Measurements from ENCODE around the gene FOXE1.

Gene FOXE1

GRCh38 chr9:97853056-97853843 lies at the start of gene FOXE1:
Gene FOXE1, plus strand, starts transcription at chr9:97853226. Its CDS starts 689 bp downstream, at chr9:97853915.
- TF ChIP-seq EZH2 (IDR thresholded peaks at IDR 0.05) (no peak), POLR2AphosphoS5 (IDR thresholded peaks at IDR 0.05; ENCODE audit: borderline replicate concordance, low read depth, low read length) (no peak), FOXP2 (optimal IDR thresholded peaks at IDR 0.05; ENCODE audit: control extremely low read depth, extremely low read length, insufficient read depth) (no peak)
- H3K4me3 ChIP-seq = peak within 1 kb of the TSS; percentile 64

GRCh38 chr9:97804059-97804365 lies 49.0 kb upstream of the FOXE1 start:
- no peak for DNase-seq (ENCODE audit: low read depth, low spot score)
- H3K4me3 ChIP-seq = peak overlapping the region; percentile 81
- no peak overlapping the region for H3K27ac ChIP-seq
- H3K9me3 ChIP-seq (ENCODE audit: low read depth, low read length) = no peaks in the 10 kb centered on the region
- no peaks in the 10 kb centered on the region for H3K36me3 ChIP-seq (ENCODE audit: insufficient read depth, low read length)
- H3K9ac ChIP-seq (ENCODE audit: insufficient read length) = no peak overlapping the region
- TF ChIP-seq POLR2AphosphoS5 (IDR thresholded peaks at IDR 0.05; ENCODE audit: borderline replicate concordance, low read depth, low read length) = no peak
- no peak for TF ChIP-seq EZH2 (IDR thresholded peaks at IDR 0.05)
- no peak for TF ChIP-seq FOXP2 (optimal IDR thresholded peaks at IDR 0.05; ENCODE audit: control extremely low read depth, extremely low read length, insufficient read depth)

More at GRCh38 chr9:97853056-97853843, at the start of gene FOXE1:
- Histone ChIP-seq H3K9ac (ENCODE audit: insufficient read length) (no peak within 1 kb of the TSS), H3K36me3 (ENCODE audit: insufficient read depth, low read length) (no peaks in the 10 kb centered on the region), H3K9me3 (ENCODE audit: low read depth, low read length) (no peaks in the 10 kb centered on the region), H3K27ac (no peak within 1 kb of the TSS)
- DNase-seq (ENCODE audit: low read depth, low spot score) = no peak

DNA sequence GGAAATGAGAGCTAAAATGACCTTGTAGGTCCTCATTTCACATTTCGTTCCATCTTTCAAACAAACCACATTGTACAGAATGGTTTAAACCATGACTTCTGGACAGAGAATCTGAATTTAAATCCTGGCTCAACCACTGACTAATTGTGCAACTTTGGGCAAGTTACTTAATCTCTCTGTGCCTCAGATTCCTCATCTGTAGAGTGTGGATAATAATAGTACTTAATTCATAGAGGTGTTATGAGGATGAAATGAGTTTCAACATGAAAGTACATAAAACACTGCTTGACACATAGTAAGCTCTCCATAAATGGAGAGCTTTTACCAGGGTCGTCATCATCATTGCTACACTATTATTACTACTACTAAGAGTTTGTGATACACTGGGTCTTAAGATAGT lies 46.3 kb upstream of the FOXE1 start:
- Histone ChIP-seq H3K27ac (no peak overlapping the region), H3K9me3 (ENCODE audit: low read depth, low read length) (no peaks in the 10 kb centered on the region), H3K36me3 (ENCODE audit: insufficient read depth, low read length) (no peaks in the 10 kb centered on the region), H3K9ac (ENCODE audit: insufficient read length) (no peak overlapping the region), H3K4me3 (no peak overlapping the region)
- TF ChIP-seq FOXP2 (optimal IDR thresholded peaks at IDR 0.05; ENCODE audit: control extremely low read depth, extremely low read length, insufficient read depth) = no peak
- TF ChIP-seq EZH2 (IDR thresholded peaks at IDR 0.05) = no peak
- no peak for TF ChIP-seq POLR2AphosphoS5 (IDR thresholded peaks at IDR 0.05; ENCODE audit: borderline replicate concordance, low read depth, low read length)
- no peak for DNase-seq (ENCODE audit: low read depth, low spot score)

DNA sequence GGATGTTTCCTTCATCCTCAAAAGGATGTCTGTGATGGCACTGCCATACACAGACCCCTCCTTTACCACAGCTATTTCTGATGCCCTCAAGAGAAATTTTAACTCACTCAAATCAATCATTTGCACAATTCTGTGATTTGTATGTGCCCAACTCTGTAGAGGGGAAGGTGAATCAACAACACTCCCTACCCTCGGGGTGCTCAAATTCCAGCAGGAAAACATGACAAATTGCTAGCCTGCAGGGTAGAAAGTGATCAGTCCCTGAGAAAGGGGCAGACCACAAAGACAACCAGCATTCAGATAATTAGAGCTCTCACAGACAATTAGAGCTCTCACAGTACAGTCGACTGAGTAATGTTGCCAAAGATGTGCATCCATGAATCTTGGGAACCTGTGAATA lies 45.3 kb upstream of the FOXE1 start:
- no peak overlapping the region for H3K4me3 ChIP-seq
- no peaks in the 10 kb centered on the region for H3K36me3 ChIP-seq (ENCODE audit: insufficient read depth, low read length)
- TF ChIP-seq FOXP2 (optimal IDR thresholded peaks at IDR 0.05; ENCODE audit: control extremely low read depth, extremely low read length, insufficient read depth) = no peak
- no peak for TF ChIP-seq POLR2AphosphoS5 (IDR thresholded peaks at IDR 0.05; ENCODE audit: borderline replicate concordance, low read depth, low read length)
- no peak for TF ChIP-seq EZH2 (IDR thresholded peaks at IDR 0.05)
- H3K27ac ChIP-seq = no peak overlapping the region
- H3K9ac ChIP-seq (ENCODE audit: insufficient read length) = no peak overlapping the region
- H3K9me3 ChIP-seq (ENCODE audit: low read depth, low read length) = no peaks in the 10 kb centered on the region
- no peak for DNase-seq (ENCODE audit: low read depth, low spot score)

DNA sequence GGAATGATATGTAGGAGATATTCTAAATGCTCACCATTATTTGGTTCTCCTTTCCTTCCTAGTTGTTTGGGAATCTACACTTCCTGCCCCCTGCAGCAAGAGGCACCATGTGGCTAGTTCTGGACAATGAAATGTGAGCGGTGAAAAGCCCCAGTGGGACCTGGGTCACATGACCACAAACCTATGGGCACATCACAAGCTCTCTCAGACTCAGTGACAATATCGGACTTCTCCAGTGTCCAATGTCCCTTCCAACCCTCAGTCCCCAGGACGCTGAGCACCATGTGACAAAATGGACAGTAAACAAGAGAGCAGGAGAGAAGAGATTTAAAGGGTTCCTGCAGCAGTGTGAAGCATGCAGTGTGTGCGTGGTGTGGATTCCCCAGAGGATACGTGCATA lies 44.6 kb upstream of the FOXE1 start:
- H3K9ac ChIP-seq (ENCODE audit: insufficient read length) = no peak overlapping the region
- H3K4me3 ChIP-seq = no peak overlapping the region
- DNase-seq (ENCODE audit: low read depth, low spot score) = no peak
- H3K9me3 ChIP-seq (ENCODE audit: low read depth, low read length) = no peaks in the 10 kb centered on the region; the same call in 1 of the 2 replicates
- TF ChIP-seq EZH2 (IDR thresholded peaks at IDR 0.05) (no peak), POLR2AphosphoS5 (IDR thresholded peaks at IDR 0.05; ENCODE audit: borderline replicate concordance, low read depth, low read length) (no peak), FOXP2 (optimal IDR thresholded peaks at IDR 0.05; ENCODE audit: control extremely low read depth, extremely low read length, insufficient read depth) (no peak)
- no peak overlapping the region for H3K27ac ChIP-seq
- H3K36me3 ChIP-seq (ENCODE audit: insufficient read depth, low read length) = no peaks in the 10 kb centered on the region

DNA sequence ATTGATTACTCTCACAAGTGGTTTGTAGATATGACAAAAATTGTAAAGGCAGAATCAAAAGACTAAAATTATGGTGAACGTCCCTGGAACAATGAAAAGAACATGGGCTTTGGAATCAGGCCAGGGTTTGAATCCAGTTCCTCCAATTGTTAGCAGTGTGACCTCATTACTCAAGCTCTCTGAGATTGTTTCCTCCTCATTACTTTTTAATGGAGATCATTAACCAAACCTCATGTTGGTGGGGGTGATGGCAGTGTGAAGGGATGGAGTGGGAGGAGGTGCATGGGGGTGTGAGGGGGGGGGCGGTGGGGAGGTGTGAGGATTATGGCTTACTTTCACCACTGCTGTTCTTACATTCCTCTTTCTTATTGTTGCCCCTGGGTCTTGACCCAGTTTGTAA lies 44.1 kb upstream of the FOXE1 start:
- Histone ChIP-seq H3K9ac (ENCODE audit: insufficient read length) (no peak overlapping the region), H3K4me3 (no peak overlapping the region), H3K9me3 (ENCODE audit: low read depth, low read length) (no peaks in the 10 kb centered on the region; the same call in 1 of the 2 replicates), H3K36me3 (ENCODE audit: insufficient read depth, low read length) (no peaks in the 10 kb centered on the region), H3K27ac (no peak overlapping the region)
- TF ChIP-seq EZH2 (IDR thresholded peaks at IDR 0.05) = no peak
- no peak for TF ChIP-seq POLR2AphosphoS5 (IDR thresholded peaks at IDR 0.05; ENCODE audit: borderline replicate concordance, low read depth, low read length)
- no peak for TF ChIP-seq FOXP2 (optimal IDR thresholded peaks at IDR 0.05; ENCODE audit: control extremely low read depth, extremely low read length, insufficient read depth)
- DNase-seq (ENCODE audit: low read depth, low spot score) = no peak

GRCh38 chr9:97809666-97810344 lies 43.2 kb upstream of the FOXE1 start:
- Histone ChIP-seq H3K9ac (ENCODE audit: insufficient read length) (no peak overlapping the region), H3K4me3 (no peak overlapping the region), H3K36me3 (ENCODE audit: insufficient read depth, low read length) (no peaks in the 10 kb centered on the region), H3K27ac (no peak overlapping the region), H3K9me3 (ENCODE audit: low read depth, low read length) (no peaks in the 10 kb centered on the region; the same call in 1 of the 2 replicates)
- TF ChIP-seq POLR2AphosphoS5 (IDR thresholded peaks at IDR 0.05; ENCODE audit: borderline replicate concordance, low read depth, low read length) = no peak
- no peak for TF ChIP-seq EZH2 (IDR thresholded peaks at IDR 0.05)
- no peak for TF ChIP-seq FOXP2 (optimal IDR thresholded peaks at IDR 0.05; ENCODE audit: control extremely low read depth, extremely low read length, insufficient read depth)
- DNase-seq (ENCODE audit: low read depth, low spot score) = no peak

GRCh38 chr9:97811533-97812246 lies 41.3 kb upstream of the FOXE1 start:
- Histone ChIP-seq H3K36me3 (ENCODE audit: insufficient read depth, low read length) (no peaks in the 10 kb centered on the region), H3K9me3 (ENCODE audit: low read depth, low read length) (no peaks in the 10 kb centered on the region; the same call in 1 of the 2 replicates), H3K27ac (no peak overlapping the region), H3K9ac (ENCODE audit: insufficient read length) (no peak overlapping the region), H3K4me3 (no peak overlapping the region)
- no peak for DNase-seq (ENCODE audit: low read depth, low spot score)
- TF ChIP-seq FOXP2 (optimal IDR thresholded peaks at IDR 0.05; ENCODE audit: control extremely low read depth, extremely low read length, insufficient read depth) = no peak
- no peak for TF ChIP-seq EZH2 (IDR thresholded peaks at IDR 0.05)
- TF ChIP-seq POLR2AphosphoS5 (IDR thresholded peaks at IDR 0.05; ENCODE audit: borderline replicate concordance, low read depth, low read length) = no peak
